HG03039 (cell line): Measurements from ENCODE around the gene ZNF552.
"Not testable (repeated sequence)": the region's sequence is repeated elsewhere in the genome, so short reads cannot be mapped to it uniquely, and the experiment has no call there.

Source experiments
- ATAC-seq: cut with Tn5 transposase; IDR thresholded peaks from one replicate; pipeline ENCODE4 v1.9.1; 2021; ENCODE audit warnings: mild to moderate bottlenecking, moderate library complexity; ENCODE audit not compliant: unreplicated experiment

ZNF552 gene

GRCh38 chr19:57819475-57820148, 4.9 kb upstream of the ZNF552 start:
- ATAC-seq = peak; percentile 69

DNA sequence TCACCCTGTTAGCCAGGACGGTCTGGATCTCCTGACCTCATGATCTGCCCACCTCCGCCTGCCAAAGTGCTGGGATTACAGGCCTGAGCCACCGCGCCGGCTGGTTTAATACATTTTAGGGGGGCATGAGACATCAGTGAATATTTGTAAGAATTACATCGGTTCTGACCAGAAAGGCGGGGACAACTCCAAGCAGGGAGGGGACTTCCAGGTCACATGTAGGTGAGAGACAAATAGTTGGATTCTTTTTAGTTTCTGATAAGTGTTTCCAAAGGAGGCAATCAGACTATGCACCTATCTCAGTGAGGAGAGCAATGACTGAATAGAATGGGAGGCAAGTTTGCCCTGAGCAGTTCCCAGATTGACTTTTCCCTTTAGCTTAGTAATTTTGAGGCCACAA, 3.7 kb upstream of the ZNF552 start:
- ATAC-seq = no peak

GRCh38 chr19:57817976-57818375, 3.3 kb upstream of the ZNF552 start:
- no peak for ATAC-seq

GRCh38 chr19:57816652-57817051, 1.9 kb upstream of the ZNF552 start:
- ATAC-seq = no peak

GRCh38 chr19:57815247-57816075, 748 bp upstream of the ZNF552 start:
- ATAC-seq = no peak

- no peak for ATAC-seq
These were observed 701 bp downstream of the ZNF552 start for GRCh38 chr19:57813919-57814504.

- ATAC-seq = not testable (repeated sequence)
These were observed 1.5 kb downstream of the ZNF552 start for GRCh38 chr19:57812975-57813820.

- ATAC-seq = peak; percentile 38
These were observed 2.5 kb downstream of the ZNF552 start for GRCh38 chr19:57812226-57812625.

- ATAC-seq = not testable (repeated sequence)
These were observed 4.1 kb downstream of the ZNF552 start for GRCh38 chr19:57810410-57811295.

DNA sequence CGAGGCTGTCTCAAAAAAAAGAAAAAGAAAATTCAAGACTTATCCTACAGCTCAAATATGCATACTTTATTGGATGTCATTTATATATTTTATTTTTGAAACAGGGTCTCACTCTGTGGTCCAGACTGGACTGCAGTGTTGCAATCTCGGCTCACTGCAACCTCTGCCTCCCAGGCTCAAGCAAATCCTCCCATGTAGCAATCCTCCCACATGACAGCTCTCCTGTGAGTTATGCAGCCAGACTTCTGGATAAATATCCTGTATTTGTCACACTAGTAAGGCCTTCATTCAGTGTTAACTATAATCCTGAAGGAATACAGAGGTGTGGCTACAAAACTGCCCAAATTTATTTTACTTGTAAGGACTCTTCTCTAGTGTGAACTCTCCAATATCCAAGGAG, 7.2 kb downstream of the ZNF552 start:
- no peak for ATAC-seq

GRCh38 chr19:57803594-57804325, 11.0 kb downstream of the ZNF552 start:
- no peak for ATAC-seq

DNA sequence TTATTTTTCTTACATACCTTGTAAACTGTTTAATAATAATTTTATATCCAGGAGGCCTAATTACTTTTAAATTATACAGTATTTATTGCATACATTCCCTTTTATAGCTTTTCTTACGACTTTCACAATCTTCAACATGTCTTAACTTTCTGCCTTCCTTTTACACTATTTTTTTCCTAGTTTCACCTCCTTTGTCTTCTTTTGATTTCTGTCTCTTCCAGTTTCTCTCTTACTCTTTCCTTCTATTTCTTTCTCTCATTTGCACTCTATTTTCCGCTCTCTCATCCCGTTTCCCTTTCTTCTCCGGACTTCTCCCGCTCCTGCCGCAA, 11.5 kb downstream of the ZNF552 start:
- no peak for ATAC-seq

- no peak for ATAC-seq
These were observed 12.4 kb downstream of the ZNF552 start for GRCh38 chr19:57802269-57802668.

DNA sequence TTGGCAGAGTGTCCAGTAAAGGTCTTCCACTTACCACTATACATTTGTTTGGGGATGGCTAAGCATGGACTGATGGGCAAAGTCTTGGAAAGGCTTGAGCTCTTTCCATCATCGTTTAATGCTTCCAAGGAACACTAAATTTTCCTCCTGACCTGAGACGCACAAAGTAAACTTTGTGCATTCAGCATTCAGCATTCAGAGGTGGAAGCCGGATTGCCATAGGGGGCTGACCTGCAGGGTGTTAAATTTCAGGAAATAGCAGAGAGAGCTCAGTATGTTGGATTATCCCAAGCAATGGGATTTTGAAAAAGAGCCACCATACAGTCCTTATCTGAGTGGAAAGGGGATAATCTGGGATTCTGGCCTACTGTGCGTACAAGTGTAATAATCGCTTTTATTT, 14.0 kb downstream of the ZNF552 start:
- no peak for ATAC-seq

GRCh38 chr19:57796580-57796979, 18.1 kb downstream of the ZNF552 start:
- ATAC-seq = not testable (repeated sequence)

DNA sequence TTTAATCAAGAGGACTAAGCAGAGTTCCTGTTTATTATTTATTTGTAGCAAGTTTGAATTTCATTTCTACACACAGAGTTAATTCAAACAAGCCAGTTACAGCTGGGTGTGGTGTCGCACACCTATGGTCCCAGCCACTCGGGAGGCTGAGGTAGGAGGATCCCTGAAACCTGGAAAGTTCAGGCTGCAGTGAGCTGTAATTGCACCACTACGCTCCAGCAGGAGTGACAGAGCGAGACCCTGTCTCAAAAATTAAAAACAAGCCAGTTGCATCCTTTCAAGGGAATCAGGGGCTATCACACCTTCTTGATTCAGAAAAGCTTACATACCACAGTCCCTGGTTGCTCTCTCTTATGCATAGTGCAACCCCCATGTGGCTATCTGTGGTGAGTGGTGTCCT, 25.4 kb downstream of the ZNF552 start:
- no peak for ATAC-seq

- ATAC-seq = no peak
These were observed 26.5 kb downstream of the ZNF552 start for GRCh38 chr19:57788114-57788692.

- ATAC-seq = no peak
These were observed 27.8 kb downstream of the ZNF552 start for GRCh38 chr19:57786906-57787305.

GRCh38 chr19:57786286-57786685, 28.4 kb downstream of the ZNF552 start:
- ATAC-seq = no peak
